Skin epidermis (tissue), 12 donors: ENCODE data around the gene MS4A4A.
"Not testable (repeated sequence)": the region's sequence is repeated elsewhere in the genome, so short reads cannot be mapped to it uniquely, and the experiment has no call there.

Experiments
- H3K27ac ChIP-seq, 21 experiments: fragments of 200-600 bp; sonication (generic) in 11 of 21; one replicate each; pipeline ENCODE4 v1.5.0; 2020; ENCODE audit warnings: mild to moderate bottlenecking in 3 of 21, inconsistent platforms in 2 of 21, moderate library complexity in 2 of 21
- H3K4me3 ChIP-seq, 7 experiments: fragments of 200-600 bp; sonication (generic) in 2 of 7; one replicate each; pipeline ENCODE4 v1.5.0; 2020; ENCODE audit warnings: inconsistent platforms in 2 of 7, mild to moderate bottlenecking in 2 of 7, moderate library complexity in 1 of 7

The MS4A4A gene

DNA sequence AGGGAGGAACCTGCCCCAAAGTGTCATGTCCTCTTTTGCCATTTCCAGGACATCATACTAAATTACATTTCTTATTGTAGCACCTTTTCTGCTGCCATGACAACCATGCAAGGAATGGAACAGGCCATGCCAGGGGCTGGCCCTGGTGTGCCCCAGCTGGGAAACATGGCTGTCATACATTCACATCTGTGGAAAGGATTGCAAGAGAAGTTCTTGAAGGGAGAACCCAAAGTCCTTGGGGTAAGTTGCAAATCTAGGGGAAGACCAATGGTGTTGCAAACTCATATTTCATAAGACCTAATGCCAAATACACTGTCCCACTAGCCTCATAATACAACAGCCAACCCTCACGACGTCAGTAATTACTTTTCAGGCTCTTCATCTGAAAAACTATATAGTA, 11.7 kb downstream of the MS4A4A start:
- Histone ChIP-seq H3K27ac (no peak overlapping the region), H3K4me3 (no peak overlapping the region)

- Histone ChIP-seq H3K27ac (no peak overlapping the region), H3K4me3 (no peak overlapping the region)
Measured at GRCh38 chr11:60301178-60301577, 20.7 kb downstream of the MS4A4A start.

- H3K27ac ChIP-seq, H3K4me3 ChIP-seq: not testable (repeated sequence)
Measured at GRCh38 chr11:60301884-60302283, 21.4 kb downstream of the MS4A4A start.

DNA sequence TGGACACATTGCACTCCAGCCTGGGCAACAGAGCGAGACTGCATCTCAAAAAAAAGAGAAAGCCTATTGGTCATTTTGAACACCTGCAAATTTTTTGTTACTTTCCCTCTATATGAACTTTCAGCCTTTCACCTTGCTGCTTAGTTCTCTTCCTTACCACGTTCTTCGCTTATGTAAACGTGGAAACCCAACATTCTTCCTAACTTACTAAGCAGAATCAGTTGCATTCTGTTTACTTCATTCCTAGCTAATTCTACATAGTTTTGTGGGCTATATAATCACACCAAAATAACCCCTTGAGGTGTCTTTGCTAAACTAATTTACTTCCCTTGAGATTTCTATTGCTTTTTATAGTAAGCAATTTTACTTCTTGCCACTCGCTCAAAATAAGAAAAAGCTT, 23.2 kb downstream of the MS4A4A start:
- H3K4me3 ChIP-seq, result no peak overlapping the region

GRCh38 chr11:60305906-60306619, 25.6 kb downstream of the MS4A4A start:
- Histone ChIP-seq H3K4me3 (no peak overlapping the region), H3K27ac (no peak overlapping the region)

More for the DNA sequence above, 23.2 kb downstream of the MS4A4A start:
- H3K27ac ChIP-seq, result no peak overlapping the region

DNA sequence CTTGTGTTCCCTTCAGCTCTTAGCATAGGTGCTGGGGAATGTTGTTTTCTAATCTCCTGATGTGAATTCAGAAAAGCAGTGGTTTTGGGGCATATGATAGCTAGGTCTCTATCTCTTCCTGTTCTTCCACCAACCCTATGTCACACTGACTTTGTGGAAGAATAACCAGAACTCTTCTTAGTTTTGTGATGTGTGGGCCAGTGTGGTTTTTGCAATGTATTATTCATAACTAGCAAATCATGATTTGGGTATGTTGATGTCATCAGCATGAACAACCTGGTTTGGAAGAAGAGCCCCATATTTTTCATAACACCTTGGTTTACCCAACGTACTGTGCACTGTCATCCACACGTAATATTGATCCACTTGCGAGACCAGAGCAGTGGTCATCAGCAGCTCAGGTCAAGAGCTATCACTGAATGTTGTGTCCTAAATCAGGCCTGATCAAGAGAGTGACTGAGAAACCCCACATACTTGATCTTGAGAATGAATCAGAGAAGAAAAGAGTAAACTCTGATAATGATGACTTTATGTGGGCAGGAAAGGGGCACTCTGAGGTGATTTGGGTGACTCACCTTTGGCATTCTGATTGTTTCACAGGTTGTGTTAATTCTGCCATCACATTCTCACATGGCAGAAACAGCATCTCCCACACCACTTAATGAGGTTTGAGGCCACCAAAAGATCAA, 27.2 kb downstream of the MS4A4A start:
- Histone ChIP-seq H3K27ac (no peak overlapping the region), H3K4me3 (no peak overlapping the region)

GRCh38 chr11:60310407-60310998, 30.0 kb downstream of the MS4A4A start:
- H3K4me3 ChIP-seq, result no peak overlapping the region
- peak overlapping the region in 4 of 21 experiments; percentile 7 to 71 (median 54) for H3K27ac ChIP-seq

GRCh38 chr11:60314635-60315321, 34.3 kb downstream of the MS4A4A start:
- no peak overlapping the region for H3K4me3 ChIP-seq
- H3K27ac ChIP-seq, result no peak overlapping the region

GRCh38 chr11:60315871-60316270, 35.4 kb downstream of the MS4A4A start:
- H3K4me3 ChIP-seq, result no peak overlapping the region
- no peak overlapping the region for H3K27ac ChIP-seq

DNA sequence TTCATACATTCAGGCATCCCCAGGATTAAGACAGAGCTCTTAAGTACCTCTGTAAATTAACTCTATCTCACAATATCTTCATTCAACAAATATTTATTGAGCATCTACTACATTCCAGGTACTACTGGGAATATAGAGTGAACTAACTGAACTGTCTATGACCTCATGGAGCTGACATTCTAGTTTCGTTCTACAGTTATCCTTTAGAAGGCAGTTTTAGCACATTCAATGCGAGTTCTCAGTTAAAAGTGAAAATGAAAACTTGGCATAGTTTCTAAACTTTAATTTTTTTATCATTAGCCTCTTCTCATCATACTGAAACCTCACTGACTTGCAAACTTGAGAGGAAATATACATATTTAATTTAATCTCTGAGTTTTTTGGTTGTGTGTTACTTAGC, 35.9 kb downstream of the MS4A4A start:
- no peak overlapping the region for H3K27ac ChIP-seq
- H3K4me3 ChIP-seq, result no peak overlapping the region

DNA sequence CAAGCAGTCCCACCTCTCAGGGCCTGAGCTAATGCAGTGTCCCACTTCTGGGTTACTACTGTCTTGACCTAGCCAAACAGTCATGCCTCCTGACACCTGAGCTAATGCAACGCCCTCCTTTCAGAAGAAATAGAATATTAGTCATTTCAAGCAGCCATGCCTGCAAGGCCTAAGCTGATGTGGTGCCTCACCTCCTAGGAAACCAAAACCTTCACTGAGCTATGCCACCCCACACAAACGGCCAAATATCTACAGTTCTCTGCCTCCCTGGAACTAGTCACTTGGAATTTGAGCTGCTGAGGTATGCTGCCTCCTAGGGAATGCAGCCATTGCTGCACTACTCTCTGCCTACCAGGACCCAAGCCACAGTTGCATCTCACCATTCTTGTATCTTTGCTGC, 38.3 kb downstream of the MS4A4A start:
- H3K27ac ChIP-seq, result no peak overlapping the region
- no peak overlapping the region for H3K4me3 ChIP-seq

DNA sequence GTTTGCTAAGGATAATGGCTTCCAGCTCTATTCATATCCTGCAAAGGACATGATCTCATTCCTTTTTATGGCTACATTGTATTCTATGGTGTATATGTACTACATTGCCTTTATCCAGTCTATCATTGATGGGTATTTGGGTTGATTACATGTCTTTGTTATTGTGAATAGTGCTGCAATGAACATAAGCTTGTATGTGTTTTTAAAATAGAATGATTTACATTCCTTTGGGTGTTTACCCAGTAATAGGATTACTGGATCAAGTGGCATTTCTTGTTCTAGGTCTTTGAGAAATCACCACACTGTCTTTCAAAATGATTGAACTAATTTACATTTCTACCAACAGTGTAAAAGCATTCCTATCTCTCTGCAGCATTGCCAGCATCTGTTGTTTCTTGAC, 40.6 kb downstream of the MS4A4A start:
- Histone ChIP-seq H3K27ac (no peak overlapping the region), H3K4me3 (no peak overlapping the region)

DNA sequence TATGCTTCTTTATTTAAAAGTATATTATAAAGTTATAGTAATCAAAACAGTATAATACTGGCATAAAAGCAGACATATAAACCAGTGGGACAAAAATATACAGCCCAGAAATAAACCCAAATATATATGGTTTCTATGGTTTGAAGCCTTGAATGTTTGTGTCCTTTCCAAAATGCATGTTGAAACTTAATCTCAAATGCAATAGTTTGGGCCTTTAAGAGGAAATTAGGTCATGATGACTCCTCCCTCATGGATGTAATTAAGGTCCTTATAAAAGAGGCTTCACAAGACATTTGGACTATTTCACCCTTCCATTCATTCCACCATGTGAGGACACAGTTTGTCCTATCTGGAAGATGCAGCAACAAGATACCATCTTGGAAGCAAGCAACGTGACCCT, 46.5 kb downstream of the MS4A4A start, which contains the start of gene MS4A6E:
MS4A6E (plus strand) TSS at position 301 of the 400 bp plus-strand sequence. CDS start 7,641 bp downstream, outside the sequence.
- Histone ChIP-seq H3K27ac (no peak within 1 kb of the TSS), H3K4me3 (no peak within 1 kb of the TSS)

GRCh38 chr11:60328460-60328859, 48.0 kb downstream of the MS4A4A start:
- no peak overlapping the region for H3K4me3 ChIP-seq
- no peak overlapping the region for H3K27ac ChIP-seq

GRCh38 chr11:60332846-60333245, 52.4 kb downstream of the MS4A4A start:
- Histone ChIP-seq H3K4me3 (no peak overlapping the region), H3K27ac (peak overlapping the region in 1 of 21 experiments; percentile 37)

GRCh38 chr11:60334005-60334620, 53.6 kb downstream of the MS4A4A start:
- Histone ChIP-seq H3K4me3 (no peak overlapping the region), H3K27ac (peak overlapping the region in 3 of 21 experiments; percentile 10 to 43 (median 37))

DNA sequence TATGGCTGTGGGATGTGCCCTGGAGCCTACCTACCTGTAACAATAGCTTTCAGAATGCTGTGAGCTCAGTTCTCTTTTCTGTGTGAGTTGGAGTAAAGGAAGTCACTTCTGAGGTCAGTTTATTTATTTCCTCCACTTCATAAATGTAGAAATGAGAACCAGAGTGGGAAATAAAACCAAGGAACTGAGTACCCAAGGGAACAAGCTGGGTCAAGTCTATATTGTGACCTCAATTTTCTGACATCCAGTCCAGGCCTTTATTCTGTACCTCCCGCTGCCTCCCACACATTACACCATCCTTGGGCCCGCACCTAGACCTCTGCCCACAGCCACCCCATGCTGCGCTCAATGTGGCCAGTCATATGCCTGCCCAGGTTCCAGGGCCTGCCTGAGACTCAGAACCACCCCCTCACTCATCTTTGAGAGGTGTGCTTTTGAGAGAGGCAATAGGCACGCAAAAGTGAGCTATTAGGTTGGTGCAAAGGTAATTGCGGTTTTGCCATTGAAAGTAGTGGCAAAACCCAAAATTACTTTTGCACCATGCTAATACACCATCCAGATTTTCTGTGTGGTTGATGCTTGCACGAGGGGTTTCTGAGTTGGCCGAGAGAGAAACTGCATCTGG, 56.4 kb downstream of the MS4A4A start:
- Histone ChIP-seq H3K4me3 (no peak overlapping the region), H3K27ac (no peak overlapping the region)

DNA sequence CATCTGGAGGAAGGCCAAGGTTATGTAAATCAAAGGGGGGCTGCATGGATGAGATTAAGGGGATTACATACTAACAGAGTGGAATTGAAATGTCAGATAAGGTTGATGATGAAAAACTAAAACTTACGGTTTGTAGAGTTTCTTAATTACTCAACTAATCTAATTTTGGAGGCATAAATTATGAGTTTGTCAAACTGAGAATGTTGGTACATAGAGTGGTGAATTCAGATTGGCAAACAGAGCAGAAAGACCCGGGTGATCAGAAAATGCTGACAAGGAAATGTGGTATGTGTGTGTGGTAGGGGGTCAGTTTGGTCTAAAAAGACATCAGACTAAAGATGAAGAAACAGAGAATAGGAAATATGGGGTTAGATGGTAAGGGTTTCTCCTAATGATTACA, 57.6 kb downstream of the MS4A4A start:
- no peak overlapping the region for H3K27ac ChIP-seq
- H3K4me3 ChIP-seq, result no peak overlapping the region

DNA sequence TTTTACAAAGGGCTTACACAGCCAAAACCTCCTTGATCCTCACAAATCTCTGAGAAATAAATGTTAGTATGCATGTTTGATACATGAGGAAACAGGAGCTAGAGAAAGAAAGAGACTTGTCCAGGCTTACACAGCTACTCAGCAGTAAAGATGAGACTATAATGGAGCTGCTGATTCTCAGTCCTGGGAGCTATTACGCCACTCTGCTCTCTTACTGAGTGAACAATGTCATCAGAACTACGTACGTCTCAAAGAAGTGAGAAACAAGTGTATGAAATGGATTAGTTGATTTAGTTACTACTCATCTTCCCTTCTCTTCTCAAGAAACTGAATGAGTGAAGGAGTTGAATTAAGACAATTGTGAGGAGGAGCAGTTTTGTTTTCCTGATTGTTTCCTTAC, 58.9 kb downstream of the MS4A4A start:
- no peak overlapping the region for H3K27ac ChIP-seq
- no peak overlapping the region for H3K4me3 ChIP-seq
